GM23338 (cell line): Measurements from ENCODE around the gene IBSP. TPM values are rescaled to one million over a fixed set of nuclear protein-coding genes. Genes with fewer than 3 reads are reported as not detected.

ENCODE experiments used
- ATAC-seq: fragments of 200-7000 bp; cut with Tn5 transposase; 3 replicates; pipeline ENCODE4 v1.9.1; 2020
- DNase-seq: peaks from one replicate; pipeline ENCODE4 v3.0.0-alpha.2; 2015; ENCODE audit warnings: low spot score
- H2AFZ ChIP-seq: fragments of 200-600 bp; sonication (generic); 2 replicates; pipeline ENCODE4 v1.8.0; 2016; ENCODE audit warnings: antibody characterized with exemption, mild to moderate bottlenecking, moderate library complexity
- H3F3A ChIP-seq: fragments of 200-600 bp; sonication (generic); replicated peaks from 2 replicates; pipeline ENCODE4 v1.8.0; 2017; ENCODE audit warnings: antibody characterized with exemption, mixed run types, low read depth
- H3K27ac ChIP-seq: fragments of 200-600 bp; sonication (generic); 2 replicates; pipeline ENCODE4 v1.6.1; 2016; ENCODE audit warnings: low read depth
- H3K27me3 ChIP-seq: fragments of 200-600 bp; sonication (generic); 2 replicates; pipeline ENCODE4 v1.8.0; 2016; ENCODE audit warnings: mild to moderate bottlenecking, mixed run types, moderate library complexity; ENCODE audit not compliant: insufficient read depth
- H3K36me3 ChIP-seq: fragments of 200-600 bp; sonication (generic); 2 replicates; pipeline ENCODE4 v1.8.0; 2016; ENCODE audit warnings: mild to moderate bottlenecking; ENCODE audit not compliant: insufficient read depth
- H3K4me1 ChIP-seq: fragments of 200-600 bp; sonication (generic); 2 replicates; pipeline ENCODE4 v1.8.0; 2016; ENCODE audit warnings: mild to moderate bottlenecking, moderate library complexity; ENCODE audit not compliant: insufficient read depth
- H3K4me2 ChIP-seq: fragments of 200-600 bp; sonication (generic); 2 replicates; pipeline ENCODE4 v1.7.1; 2017; ENCODE audit warnings: mixed run types
- H3K4me3 ChIP-seq: fragments of 200-600 bp; sonication (generic); 2 replicates; pipeline ENCODE4 v1.6.1; 2016; ENCODE audit warnings: mixed run types
- H3K79me2 ChIP-seq: fragments of 200-600 bp; sonication (generic); replicated peaks from 2 replicates; pipeline ENCODE4 v1.8.0; 2017; ENCODE audit warnings: mild to moderate bottlenecking; ENCODE audit not compliant: insufficient read depth
- H3K9me2 ChIP-seq: fragments of 200-600 bp; sonication (generic); 2 replicates; pipeline ENCODE4 v1.8.0; 2017; ENCODE audit not compliant: insufficient read depth
- H4K20me1 ChIP-seq: fragments of 200-600 bp; sonication (generic); replicated peaks from 2 replicates; pipeline ENCODE4 v1.8.0; 2017; ENCODE audit warnings: mild to moderate bottlenecking; ENCODE audit not compliant: insufficient read depth
- H3K27ac Mint-ChIP-seq: 2 replicates; pipeline ENCODE4 v1.8.0; 2020; ENCODE audit warnings: inconsistent platforms, mild to moderate bottlenecking, moderate library complexity, mixed read lengths
- H3K27me3 Mint-ChIP-seq: 3 replicates; pipeline ENCODE4 v1.8.0; 2022; ENCODE audit warnings: low read depth, mild to moderate bottlenecking, moderate library complexity, mixed read lengths, inconsistent platforms; ENCODE audit not compliant: insufficient read depth, poor library complexity
- H3K36me3 Mint-ChIP-seq: 3 replicates; pipeline ENCODE4 v1.8.0; 2021; ENCODE audit warnings: low read depth, mild to moderate bottlenecking, inconsistent platforms, moderate library complexity, mixed read lengths
- H3K4me1 Mint-ChIP-seq: 3 replicates; pipeline ENCODE4 v1.8.0; 2020; ENCODE audit warnings: mild to moderate bottlenecking, inconsistent platforms, mixed read lengths
- H3K4me3 Mint-ChIP-seq: 3 replicates; pipeline ENCODE4 v1.8.0; 2021; ENCODE audit warnings: moderate library complexity, mild to moderate bottlenecking, inconsistent platforms, mixed read lengths
- H3K9me3 Mint-ChIP-seq: 3 replicates; pipeline ENCODE4 v1.8.0; 2020; ENCODE audit warnings: moderate library complexity, mild to moderate bottlenecking, inconsistent platforms, mixed read lengths
- CREB1 ChIP-seq: fragments of 250-450 bp; sonication (Bioruptor Pico); IDR thresholded peaks from 2 replicates; pipeline ENCODE4 v1.5.0; 2020; ENCODE audit warnings: low read depth, mild to moderate bottlenecking, moderate library complexity
- CTCF ChIP-seq, 2 experiments: fragments of 200-600 bp in 1 of 2; sonication (generic) in 1 of 2; conservative IDR thresholded peaks; 2 replicates each; pipeline versions ENCODE4 v1.5.1 to v1.6.1; 2016 to 2017; ENCODE audit warnings: antibody characterized with exemption in 2 of 2, low read depth in 2 of 2, mild to moderate bottlenecking in 2 of 2, moderate library complexity in 1 of 2
- EZH2 ChIP-seq: fragments of 200-600 bp; sonication (generic); IDR thresholded peaks from one replicate; pipeline ENCODE4 v1.8.0; 2017; ENCODE audit warnings: antibody characterized with exemption, mild to moderate bottlenecking, low read depth; ENCODE audit not compliant: unreplicated experiment
- EZH2phosphoT487 ChIP-seq: fragments of 200-600 bp; sonication (generic); IDR thresholded peaks from one replicate; pipeline ENCODE4 v1.8.1; 2018; ENCODE audit warnings: antibody characterized with exemption; ENCODE audit not compliant: unreplicated experiment
- JUNB ChIP-seq: IDR thresholded peaks from one replicate; pipeline ENCODE4 v1.6.1; 2016; ENCODE audit warnings: antibody characterized with exemption; ENCODE audit not compliant: unreplicated experiment
- NANOG ChIP-seq: IDR thresholded peaks from 2 replicates; pipeline ENCODE4 v1.6.1; 2016; ENCODE audit warnings: antibody characterized with exemption, borderline replicate concordance
- REST ChIP-seq: IDR thresholded peaks from one replicate; pipeline ENCODE4 v1.6.1; 2018; ENCODE audit warnings: antibody characterized with exemption; ENCODE audit not compliant: unreplicated experiment
- STAT1 ChIP-seq: IDR thresholded peaks from one replicate; pipeline ENCODE4 v1.6.1; 2016; ENCODE audit warnings: antibody characterized with exemption; ENCODE audit not compliant: unreplicated experiment
- ZNF114 ChIP-seq: fragments of 250-450 bp; sonication (Bioruptor Pico); IDR thresholded peaks from 2 replicates; pipeline ENCODE4 v1.5.0; 2020; ENCODE audit warnings: mild to moderate bottlenecking, moderate library complexity
- ZNF331 ChIP-seq: fragments of 250-450 bp; sonication (Bioruptor Pico); IDR thresholded peaks from 2 replicates; pipeline ENCODE4 v1.5.0; 2020; ENCODE audit warnings: low read depth, mild to moderate bottlenecking, moderate library complexity
- ZNF462 ChIP-seq: fragments of 250-450 bp; sonication (Bioruptor Pico); IDR thresholded peaks from 2 replicates; pipeline ENCODE4 v1.5.0; 2020; ENCODE audit warnings: mild to moderate bottlenecking, moderate library complexity
- polyA plus RNA-seq: library from polyadenylated mRNA; unstranded; fragments of >200 nt; fragmentation: Nextera tagmentation; extraction: Ambion mirVana; gene quantifications from 2 replicates; pipeline ENCODE4 v1.2.1, GENCODE V29; 2016
- total RNA-seq: library from RNA; depleted of rRNA; stranded (reverse); fragments of >200 nt; shearing (Covaris generic); gene quantifications from 2 replicates; pipeline ENCODE4 v1.2.3, GENCODE V29; 2014

The IBSP gene
- total and polyA plus RNA-seq, 2 experiments from 2014 or later = not detected

DNA sequence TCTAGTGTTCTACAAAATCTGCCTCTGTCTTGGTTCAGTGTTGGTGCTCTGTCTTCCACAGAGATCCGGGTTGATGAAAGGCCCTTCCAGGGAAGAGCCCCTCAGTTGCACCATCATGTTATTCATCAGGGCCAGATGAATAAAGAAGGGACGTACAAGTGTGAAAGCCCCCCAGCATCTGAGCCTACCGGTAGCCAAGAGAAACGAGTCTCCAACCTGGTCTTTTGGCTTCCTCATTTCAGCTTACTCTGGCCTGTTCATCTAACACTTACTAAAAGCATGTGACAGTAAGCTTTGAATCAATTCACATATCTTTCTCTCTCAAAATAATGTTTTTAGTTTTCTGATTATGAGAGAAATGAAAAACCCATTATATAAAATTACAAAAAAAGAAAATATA is 52.6 kb downstream of the IBSP start:
- no peaks in the 10 kb centered on the region for H3K9me3 Mint-ChIP-seq
- Histone ChIP-seq H3K9me2 (no peaks in the 10 kb centered on the region), H3K79me2 (no peaks in the 10 kb centered on the region), H3K36me3 (no peaks in the 10 kb centered on the region), H3K27ac (no peak overlapping the region), H2AFZ (no peak overlapping the region), H3F3A (no peaks in the 10 kb centered on the region), H3K27me3 (no peaks in the 10 kb centered on the region), H3K4me2 (no peak overlapping the region), H3K4me1 (peaks cover 17% of the 10 kb centered on the region), H4K20me1 (no peaks in the 10 kb centered on the region), H3K4me3 (no peak overlapping the region)
- H3K27ac Mint-ChIP-seq = no peak overlapping the region
- TF ChIP-seq CREB1 (no peak), ZNF462 (no peak), ZNF114 (CRISPR knock-in tag) (no peak), EZH2 (no peak), REST (no peak), JUNB (no peak), NANOG (no peak), EZH2phosphoT487 (no peak), STAT1 (no peak), ZNF331 (CRISPR knock-in tag) (no peak), CTCF (conservative IDR thresholded peaks at IDR 0.05; ENCODE audit: low read depth in 2 of 2) (no peak)
- H3K4me3 Mint-ChIP-seq = no peak overlapping the region
- ATAC-seq = no peak
- no peak for DNase-seq
- peaks cover 3% of the 10 kb centered on the region for H3K27me3 Mint-ChIP-seq
- H3K4me1 Mint-ChIP-seq = peaks cover 44% of the 10 kb centered on the region
- no peaks in the 10 kb centered on the region for H3K36me3 Mint-ChIP-seq
